GM18867 (cell line): ENCODE measurements around the gene UTP20.

Source experiments
- ATAC-seq: cut with Tn5 transposase; IDR thresholded peaks from one replicate; pipeline ENCODE4 v1.9.1; 2021; ENCODE audit warnings: mild to moderate bottlenecking, moderate library complexity; ENCODE audit not compliant: unreplicated experiment

UTP20 gene

DNA sequence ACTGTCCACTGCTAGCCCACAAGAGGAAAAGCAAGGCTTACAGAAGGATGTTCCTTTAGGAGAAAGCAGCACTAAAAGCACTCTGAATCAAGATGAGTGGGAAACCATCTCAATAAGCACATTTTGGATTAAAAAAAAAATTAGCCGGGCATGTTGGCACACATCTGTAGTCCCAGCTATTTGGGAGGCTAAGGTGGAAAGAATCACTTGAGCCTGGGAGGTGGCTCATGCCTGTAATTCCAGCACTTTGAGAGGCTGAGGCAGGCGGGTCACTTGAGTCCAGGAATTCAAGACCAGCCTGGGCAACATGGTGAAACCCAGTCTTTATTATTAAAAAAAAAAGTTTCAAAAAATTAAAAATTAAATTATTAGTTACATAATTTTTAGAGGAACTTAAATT, 144.7 kb downstream of the UTP20 start:
- ATAC-seq, result no peak

DNA sequence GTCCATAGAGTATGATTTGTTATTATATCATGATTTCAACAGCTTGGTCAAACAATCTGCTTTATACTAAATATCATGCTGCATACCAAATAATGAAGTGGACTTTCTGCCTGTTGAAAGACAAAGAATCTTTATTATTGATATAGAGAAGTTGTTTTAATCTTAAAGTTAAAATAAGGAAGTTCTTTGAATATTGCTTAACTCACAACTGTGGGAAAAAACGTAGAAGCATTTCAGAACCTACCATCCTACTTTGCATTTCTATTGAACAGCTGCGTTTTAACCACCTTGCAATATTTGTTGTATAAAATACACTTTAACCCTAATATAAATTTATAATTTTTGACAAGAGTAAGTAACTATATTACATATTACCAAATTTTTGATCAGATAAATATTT, 150.6 kb downstream of the UTP20 start:
- ATAC-seq, result no peak

DNA sequence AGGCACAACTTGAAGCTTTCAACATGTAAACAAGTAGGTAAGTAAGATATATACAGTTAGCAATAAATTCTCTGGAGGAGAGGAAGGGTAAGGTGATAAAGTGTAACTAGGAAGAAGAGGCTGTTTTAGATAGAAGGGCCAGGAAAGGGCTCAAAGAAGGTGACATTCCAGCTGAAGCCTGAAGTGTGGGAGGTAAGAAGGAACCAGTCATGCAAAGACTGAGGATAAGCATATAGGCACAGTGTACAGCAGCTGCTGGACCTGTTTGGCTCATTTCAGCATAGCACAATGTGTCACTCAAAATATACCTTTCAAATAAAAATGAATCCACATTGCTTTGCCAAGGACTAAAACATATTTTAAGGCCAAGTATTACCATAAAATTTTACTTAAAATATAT, 156.2 kb downstream of the UTP20 start:
- ATAC-seq, result no peak
